Stimulated activated CD4-positive, alpha-beta T cell treated with anti-CD3 and anti-CD28 coated beads, Interleukin-4, amount 100 ng/mL, for 4 hours (primary cell): ENCODE measurements around the gene DGKZ.
A peak's percentile ranks its signal among the peaks of the same experiment; 100 is the strongest.
"Not testable (repeated sequence)": the region's sequence is repeated elsewhere in the genome, so short reads cannot be mapped to it uniquely, and the experiment has no call there.

Source experiments
- DNase-seq, 2 experiments: peaks; one replicate each; pipeline ENCODE4 v3.0.0-alpha.2; 2020

DGKZ gene, protein sequence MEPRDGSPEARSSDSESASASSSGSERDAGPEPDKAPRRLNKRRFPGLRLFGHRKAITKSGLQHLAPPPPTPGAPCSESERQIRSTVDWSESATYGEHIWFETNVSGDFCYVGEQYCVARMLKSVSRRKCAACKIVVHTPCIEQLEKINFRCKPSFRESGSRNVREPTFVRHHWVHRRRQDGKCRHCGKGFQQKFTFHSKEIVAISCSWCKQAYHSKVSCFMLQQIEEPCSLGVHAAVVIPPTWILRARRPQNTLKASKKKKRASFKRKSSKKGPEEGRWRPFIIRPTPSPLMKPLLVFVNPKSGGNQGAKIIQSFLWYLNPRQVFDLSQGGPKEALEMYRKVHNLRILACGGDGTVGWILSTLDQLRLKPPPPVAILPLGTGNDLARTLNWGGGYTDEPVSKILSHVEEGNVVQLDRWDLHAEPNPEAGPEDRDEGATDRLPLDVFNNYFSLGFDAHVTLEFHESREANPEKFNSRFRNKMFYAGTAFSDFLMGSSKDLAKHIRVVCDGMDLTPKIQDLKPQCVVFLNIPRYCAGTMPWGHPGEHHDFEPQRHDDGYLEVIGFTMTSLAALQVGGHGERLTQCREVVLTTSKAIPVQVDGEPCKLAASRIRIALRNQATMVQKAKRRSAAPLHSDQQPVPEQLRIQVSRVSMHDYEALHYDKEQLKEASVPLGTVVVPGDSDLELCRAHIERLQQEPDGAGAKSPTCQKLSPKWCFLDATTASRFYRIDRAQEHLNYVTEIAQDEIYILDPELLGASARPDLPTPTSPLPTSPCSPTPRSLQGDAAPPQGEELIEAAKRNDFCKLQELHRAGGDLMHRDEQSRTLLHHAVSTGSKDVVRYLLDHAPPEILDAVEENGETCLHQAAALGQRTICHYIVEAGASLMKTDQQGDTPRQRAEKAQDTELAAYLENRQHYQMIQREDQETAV

DNA sequence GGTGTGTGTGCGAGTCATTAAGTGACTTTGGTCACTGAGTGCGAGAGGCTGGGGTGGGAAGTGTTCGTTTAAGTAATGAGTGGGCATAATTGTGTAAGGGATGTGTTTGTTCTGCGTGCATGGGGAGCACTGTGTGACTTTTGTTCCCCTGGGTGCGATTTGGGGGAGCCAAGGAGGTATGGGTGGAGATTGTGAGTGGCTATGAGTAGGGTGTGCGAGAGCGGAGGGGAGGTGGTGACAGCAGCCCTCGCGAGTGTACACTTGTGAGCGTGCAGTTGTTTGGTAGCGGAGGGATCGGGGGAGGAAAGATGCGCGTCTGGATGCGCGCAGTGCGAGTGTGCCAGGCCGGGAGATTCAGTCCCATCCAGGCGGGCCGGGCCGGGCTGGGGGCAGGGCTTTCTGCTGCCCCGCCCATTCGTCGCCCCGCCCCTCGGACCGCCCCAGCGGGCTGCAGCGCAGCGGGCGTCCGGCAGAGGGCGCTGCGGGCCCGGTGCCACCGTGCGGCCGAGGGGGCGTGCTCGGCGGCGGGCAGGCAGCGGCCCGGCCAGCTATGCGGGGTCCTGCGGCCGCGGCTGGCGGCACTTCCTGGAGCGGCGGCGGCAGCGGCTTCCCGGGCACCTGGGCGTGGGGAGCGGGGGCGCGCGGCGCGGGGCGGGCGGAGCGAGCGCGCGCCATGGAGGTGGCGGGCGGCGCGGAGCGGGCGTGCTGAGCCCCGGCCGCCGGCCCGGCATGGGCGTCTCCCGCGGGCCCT, at the start of gene DGKZ:
Gene DGKZ (plus strand): TSS at position 578 of the 751 bp plus-strand sequence. CDS start 197 bp downstream, outside the sequence.
- DNase-seq: peak; percentile 86 to 88

DNA sequence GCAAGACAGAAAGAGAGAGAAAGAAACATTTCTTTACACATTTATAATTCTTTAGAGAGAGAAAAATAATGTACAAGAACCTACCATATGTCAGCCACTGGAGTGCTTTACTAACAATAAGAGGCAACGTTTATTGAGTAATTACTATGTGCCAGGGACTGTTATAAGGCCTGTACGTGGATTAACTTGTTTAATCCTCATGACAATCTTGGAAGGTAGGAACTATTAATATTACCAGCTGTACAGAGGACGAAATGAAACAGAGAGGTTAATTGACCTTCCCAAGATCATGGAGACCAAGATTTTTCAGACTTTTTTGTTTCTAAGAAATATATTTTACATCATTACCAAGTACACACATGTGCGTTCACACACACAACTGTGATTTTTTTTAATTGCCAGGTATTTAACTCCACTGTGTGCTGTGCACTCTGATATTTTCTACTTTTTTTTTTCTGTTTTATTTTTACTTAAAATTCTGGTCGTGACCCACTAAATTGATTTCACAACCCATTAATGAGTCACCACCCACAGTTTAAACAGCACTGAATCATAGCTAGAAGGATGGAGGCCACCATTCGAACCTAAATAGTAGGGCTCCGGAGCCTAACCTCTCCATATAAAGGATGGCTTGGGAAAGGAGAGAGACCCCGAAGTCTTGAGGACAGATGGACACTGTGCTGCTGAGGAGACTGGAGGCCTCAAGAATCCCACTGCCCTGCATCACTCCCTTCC, 48.4 kb upstream of the DGKZ start:
- DNase-seq: no peak

DNA sequence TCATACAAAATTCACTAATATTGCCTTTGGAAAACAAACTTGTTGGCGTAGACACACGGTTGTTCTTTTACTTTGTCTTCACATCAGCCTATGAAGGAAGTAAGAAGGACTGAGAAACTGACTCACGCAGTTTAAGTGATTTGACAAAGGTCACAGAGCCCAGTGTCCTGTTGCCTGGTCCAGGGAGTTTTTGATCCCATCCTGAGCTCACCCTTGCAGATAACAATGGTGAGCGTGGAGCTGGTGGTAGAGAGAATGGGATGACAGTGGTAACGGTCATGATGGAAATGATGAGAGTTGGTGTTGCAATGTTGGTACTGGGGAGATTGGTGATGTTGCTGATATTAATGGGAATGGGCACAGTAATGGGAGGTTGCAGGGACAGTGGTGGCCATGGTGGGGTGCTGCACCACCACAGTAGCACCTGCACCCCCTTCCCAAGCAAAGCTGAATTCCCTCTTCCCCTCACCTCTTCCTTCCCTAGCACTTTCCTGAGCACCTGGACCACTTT, 47.8 kb upstream of the DGKZ start:
- no peak for DNase-seq

DNA sequence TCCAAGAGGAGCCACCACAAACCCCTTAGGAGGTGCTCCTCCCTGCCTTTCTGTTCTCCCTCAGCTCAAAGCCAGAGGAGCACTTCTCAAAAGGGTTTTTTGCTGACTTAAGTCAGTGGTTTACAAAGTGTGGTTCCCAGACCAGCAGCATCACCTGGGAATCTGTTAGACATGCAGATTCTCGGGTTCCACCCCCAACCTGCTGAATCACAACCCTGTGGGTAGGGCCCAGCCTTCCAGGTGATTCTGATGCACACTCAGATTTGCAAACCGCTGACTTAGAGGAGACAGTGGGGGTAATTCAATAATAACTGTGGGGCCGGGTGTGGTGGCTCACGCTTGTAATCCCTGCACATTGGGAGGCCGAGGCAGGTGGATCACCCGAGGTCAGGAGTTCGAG, 47.0 kb upstream of the DGKZ start:
- no peak for DNase-seq

DNA sequence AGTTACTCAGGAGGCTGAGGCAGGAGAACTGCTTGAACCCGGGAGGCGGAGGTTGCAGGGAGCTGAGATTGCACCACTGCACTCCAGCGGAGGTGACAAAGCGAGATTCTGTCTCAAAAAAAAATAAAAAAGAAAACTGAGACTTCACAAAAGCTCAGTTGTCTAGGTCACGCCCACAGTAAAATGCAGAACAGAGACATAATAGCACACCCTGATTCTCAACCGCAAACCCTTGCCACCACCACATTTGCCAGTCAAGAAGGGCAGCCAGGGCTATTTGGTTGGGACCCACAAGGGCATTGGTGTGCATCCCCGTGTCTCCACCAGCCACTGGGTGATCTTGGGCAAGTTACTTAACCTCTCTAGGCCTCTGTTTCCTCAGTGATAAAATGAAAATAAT, 44.4 kb upstream of the DGKZ start:
- no peak for DNase-seq

DNA sequence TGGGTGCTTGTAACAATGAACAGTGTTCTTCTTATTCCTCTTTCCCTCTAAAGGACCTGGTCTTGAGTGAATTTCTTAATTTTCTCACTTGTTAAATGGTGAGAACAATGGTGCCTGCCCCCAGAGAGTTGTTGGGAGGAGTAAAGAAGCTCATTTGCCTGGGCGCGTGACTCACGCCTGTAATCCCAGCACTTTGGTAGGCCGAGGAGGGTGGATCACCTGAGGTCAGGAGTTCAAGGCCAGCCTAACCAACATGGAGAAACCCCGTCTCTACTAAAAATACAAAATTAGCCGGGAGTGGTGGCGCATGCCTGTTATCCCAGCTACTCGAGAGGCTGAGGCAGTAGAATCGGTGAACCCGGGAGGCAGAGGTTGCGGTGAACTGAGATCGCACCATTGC, 43.2 kb upstream of the DGKZ start:
- not testable (repeated sequence) for DNase-seq

DNA sequence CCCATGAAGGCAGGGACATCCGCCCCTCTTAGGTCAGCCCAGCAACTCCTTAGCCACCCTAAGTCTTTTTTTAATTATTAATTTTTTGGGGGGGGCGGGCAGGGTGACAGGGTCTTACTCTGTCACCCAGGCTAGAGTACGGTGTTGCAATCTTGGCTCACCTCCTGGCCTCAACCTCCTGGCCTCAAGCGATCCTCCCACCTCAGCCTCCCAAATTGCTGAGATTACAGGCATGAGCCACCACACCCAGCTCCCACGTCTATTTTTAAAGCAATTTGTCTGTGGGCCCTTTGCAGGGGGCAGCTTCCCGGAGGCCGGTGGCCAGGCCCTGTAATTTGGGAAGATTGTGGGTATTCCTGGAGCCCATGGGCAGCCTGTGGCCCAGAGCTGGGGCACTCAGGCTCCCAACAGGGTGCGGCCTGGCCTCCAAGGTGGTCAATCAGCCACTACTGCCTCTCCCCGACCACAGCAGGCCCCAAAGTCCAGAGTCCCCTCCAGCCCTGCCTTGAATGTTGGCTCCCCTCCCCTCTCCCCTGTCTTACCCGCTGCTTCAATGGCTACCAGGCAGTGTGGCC, 42.6 kb upstream of the DGKZ start:
- no peak for DNase-seq

DNA sequence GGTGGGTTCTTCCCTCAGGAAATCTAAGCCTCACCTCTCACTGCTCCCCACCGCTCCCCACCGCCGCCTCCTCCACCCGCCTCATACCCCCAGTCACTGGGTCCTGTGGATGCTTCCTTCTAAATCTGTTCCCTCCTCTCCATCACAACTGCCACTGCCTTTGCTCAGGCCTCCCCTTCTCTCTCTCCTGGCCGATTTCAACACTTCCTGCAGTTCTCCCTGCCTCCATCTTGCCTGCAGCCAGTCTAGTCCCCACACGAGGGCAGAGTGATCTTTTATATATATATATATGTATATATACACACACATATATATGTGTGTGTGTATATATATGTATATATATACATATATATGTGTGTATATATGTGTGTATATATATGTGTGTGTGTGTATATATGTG, 42.0 kb upstream of the DGKZ start:
- DNase-seq: no peak

DNA sequence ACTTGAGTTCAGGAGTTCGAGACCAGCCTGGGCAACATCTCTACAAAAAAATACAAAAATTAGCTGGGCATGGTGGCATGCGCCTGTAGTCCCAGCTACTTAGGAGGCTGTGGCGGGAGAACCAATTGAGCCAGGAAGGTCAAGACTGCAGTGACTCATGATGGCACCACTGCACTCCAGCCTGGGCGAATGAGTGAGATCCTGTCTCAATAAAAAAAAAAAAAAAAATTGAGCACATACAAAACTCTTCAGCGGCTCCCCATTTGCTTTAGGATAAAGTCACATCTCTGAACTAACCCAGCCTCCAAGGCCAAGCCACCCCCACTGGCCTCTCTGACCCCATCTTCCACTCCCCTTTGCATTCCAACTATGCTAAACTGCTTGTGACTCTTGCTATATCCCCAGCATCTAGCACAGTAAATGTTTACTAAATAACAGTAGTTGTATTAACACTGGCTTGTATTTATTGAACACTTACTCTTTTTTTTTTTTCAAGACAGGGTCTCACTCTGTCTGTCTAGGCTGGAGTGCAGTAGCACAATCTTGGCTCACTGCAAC, 40.9 kb upstream of the DGKZ start:
- no peak for DNase-seq

DNA sequence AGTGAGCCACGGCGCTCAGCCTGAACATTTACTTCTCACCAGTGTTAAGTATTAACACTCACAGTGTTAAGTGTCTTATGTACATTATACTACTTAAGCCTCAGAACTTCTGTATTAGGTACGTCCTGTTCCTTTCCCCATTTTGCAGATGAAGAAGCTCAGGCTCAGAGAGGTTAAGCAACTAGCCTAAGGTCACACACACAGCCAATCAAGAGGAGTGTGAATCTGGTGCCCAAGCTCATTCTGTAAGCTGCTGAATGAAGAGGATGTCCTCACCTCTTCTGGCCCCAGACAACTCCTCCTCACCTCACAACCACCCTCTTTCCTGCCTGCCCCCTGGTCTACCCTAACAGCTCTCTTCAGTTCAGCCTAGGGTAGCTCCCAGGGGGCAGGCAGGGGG, 39.9 kb upstream of the DGKZ start:
- no peak for DNase-seq

DNA sequence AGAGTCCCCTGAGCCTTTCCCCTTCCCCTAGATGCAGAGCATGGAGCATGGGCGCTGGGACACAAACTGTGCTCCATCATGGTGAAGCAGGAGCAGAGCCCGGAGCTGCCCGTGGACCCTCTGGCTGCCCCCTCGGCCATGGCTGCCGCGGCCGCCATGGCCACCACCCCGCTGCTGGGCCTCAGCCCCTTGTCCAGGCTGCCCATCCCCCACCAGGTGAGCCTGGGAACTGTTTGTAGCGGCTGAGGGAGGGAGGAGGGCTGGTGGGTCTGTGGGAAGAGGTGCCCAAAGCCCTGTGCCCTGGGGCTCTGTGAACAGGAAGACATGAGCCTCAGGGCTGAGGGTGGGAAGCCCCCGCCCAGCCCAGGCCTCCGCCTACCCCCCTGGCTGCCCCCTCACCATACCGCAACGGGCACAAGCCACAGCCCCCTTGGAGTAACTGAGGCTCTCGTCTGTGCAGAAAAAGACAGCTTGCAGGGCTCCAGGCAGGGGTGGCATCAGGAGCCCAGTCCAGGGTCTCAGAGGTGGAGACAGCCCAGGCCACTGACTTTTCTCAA, 39.4 kb upstream of the DGKZ start:
- no peak for DNase-seq

DNA sequence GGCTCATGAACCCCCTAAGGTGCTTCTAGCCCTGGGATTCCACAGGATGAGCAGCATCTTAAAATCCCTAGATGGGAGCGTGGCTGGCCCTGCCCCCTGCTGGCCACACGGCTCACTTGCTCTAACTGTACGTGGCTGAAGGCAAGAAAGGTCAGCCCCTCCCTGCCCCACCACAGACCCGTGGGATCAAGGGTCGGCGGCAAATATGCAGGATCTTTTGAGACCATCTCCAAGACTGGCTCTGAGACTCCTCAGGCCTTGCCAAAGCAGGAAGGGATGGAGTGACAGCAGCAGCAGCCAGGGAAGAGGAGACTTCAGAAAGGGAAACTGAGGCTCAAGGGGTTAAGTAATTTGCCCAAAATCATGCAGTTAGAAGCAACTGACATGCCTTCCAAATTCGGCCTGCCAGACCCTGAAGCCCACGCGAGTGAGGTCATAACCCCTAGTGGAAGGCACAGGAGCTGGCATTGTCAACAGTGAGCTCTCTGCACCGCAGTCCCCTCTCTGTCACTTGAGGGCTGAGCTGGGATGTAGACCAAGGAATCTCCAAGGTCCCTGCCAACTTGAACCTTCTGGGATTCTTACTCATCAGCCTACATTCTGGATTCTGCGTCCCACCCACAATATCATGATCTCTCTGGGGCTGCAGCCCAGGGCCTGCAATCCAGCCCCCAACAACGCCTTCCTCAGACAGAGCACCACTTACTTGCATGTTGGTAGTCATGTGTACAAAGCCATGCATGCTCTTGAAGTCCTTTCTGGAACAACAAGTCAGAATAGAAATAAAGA, 38.4 kb upstream of the DGKZ start:
- peak; percentile 50 to 68 for DNase-seq

DNA sequence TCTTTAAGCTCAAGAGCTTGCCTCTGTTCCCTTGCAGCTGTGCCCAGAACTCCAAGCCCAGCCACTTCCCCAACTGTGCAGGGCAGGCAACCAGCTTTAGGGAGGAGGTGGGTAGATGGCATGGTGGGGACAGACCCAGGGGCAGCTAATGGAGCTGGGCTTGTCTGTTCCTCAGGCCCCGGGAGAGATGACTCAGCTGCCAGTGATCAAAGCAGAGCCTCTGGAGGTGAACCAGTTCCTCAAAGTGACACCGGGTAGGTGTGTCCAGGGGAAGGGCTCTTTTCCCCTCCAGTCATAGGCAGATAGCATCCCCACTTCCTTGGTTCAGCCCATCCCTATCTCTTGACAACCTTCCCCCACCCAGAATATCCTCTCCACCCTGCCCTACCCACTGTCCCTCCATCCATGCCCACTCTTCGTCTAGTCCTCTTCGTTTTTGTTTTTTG, 37.4 kb upstream of the DGKZ start:
- no peak for DNase-seq

DNA sequence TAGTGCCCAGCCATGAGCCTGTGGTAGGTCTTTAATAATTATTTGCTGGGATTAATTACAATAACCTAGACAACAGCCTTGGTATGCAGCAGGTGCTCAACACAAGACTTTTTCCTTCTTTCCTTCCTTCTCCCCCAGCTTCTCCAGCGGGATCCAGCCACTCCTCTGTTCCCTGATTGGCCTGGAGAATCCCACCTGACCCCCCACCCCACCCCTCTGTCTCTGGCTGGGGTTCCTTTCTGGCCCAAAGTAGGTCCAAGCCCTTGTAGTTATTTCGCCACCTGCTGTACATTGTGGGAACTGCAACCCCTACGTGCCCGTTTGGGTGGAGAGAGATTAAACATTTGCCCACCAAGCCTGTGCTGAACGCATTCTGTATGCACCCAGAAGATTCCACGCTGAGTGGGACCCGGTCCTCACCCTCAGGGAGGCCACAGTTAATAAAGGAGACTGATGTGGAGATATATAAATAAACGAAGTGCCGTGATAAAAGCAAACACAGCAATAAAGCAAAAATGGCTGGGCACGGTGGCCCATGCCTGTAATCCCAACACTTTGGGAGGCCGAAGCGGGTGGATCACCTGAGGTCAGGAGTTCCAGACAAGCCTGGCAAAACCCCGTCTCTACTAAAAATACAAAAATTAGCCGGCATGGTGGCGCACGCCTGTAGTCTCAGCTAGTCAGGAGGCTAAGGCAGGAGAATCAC, 32.1 kb upstream of the DGKZ start:
- DNase-seq: peak; percentile 60 to 70

DNA sequence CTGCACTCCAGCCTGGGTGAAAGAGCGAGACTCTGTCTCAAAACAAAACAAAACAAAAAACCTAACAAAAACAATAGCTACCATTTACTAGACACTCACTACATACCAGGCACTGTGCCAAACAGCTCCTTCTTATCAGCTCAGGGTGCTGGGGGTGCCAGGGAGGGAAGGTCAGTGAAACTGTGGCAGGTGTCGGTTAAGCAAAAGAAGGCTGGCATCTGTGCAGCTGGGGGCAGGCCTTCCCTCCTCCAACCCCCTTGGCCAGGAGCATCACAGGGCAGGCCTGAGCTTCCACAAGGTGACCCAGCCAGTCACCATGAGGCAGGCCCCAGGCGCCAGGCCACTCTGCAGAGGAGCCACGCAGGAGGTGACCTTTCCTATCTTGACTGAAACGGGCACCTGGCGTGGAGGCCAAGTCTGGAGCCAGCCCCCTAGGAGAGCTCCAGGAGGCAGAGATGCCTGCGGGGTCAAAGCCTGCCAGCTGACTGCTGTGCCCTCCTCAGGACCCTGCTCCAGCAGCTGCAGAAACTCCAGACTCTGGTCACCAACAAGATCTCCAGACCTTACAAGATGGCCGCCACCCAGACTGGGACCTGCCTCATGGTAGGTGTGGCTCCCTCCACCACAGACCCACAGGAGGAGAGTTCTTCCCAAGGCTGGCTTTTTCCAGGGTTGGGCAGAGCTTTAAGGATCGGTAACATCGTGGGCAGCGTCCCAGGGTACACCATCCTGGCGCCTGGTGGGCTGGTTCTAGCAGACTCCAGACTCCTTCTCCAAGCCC, 31.3 kb upstream of the DGKZ start:
- no peak for DNase-seq

DNA sequence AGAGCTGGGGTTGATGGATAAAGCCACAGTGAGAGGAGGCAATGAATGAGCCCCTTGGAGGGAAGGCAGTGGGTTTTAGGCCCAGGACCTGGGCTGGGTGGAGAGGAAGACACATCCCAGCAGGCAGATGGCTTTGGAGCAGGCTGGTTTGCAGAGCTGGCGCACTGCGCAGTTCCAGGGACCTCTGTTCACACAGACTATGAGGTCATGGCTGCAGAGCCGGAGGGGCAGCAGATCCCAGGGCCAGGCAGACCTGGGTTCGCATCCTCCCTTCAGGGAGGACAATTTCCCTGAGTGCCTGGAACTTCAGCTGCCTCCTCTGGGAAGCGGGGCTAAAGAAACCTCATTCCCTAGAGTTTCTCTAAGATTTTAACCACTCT, 28.2 kb upstream of the DGKZ start:
- no peak for DNase-seq

DNA sequence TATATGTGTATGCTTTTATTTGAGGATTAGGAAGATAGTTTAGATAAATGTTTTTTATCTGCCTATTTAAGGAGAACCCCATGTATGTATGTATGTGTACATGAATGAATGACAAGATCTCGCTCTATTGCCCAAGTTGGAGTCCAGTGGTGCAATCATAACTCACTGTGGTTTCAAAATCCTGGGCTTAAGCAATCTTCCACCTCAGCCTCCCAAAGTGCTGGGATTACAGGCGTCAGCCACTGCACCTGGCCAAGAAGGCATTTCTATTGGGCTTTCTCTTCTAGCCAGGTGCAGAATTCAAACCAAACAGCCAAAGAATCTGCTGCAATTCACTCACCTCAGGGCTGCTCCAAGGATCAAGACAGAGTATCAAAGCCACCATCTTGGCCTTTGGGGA, 25.5 kb upstream of the DGKZ start:
- DNase-seq: no peak

DNA sequence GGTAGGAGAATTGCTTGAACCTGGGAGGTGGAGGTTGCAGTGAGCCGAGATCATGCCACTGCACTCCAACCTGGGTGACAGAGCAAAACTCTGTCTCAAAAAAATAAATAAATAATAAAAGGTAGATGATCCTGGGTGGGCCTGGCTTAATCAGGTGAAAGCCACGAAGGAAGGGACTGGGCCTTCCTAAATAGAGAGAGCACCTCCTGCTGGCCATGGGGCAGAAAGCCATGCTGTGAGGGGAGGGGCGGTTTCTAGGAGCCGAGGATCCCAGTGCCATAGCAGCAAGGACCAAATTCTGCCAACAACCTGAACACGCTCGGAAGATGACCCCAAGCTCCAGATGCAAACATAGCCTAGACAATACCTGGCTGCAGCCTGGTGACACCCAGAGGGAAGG, 24.5 kb upstream of the DGKZ start:
- no peak for DNase-seq
